Heart left ventricle (tissue), 13 donors: ENCODE data around the gene MICALL2.

Experiments
- POLR2A ChIP-seq, 2 donors: fragments of 450-650 bp; IDR thresholded peaks; one replicate each; pipeline ENCODE4 v1.6.1; 2017; ENCODE audit warnings: antibody characterized with exemption in 2 of 2, mild to moderate bottlenecking in 2 of 2, moderate library complexity in 2 of 2
- TF ChIP-seq, protein P1 (sequence below), 12 donors: fragments of 200-600 bp; sonication (generic) in 4 of 12; IDR thresholded peaks; one replicate each; pipeline versions ENCODE4 v1.5.0 to v1.8.0; 2018 to 2022; ENCODE audit warnings: antibody characterized with exemption in 12 of 12, mild to moderate bottlenecking in 5 of 12
- donor health status: ischemic (EF 13 %, LVEDD 7.1; RV severe dilation, severe dysfunction).
- donor health status: DM: no; HTN: yes; CAD: no.
- donor health status: DM: no; HTN: no; CAD: no.
- donor health status: ischemic (EF 25% LVEDD 6.9; RV normal size, moderate dysfunction).
- donor health status: ischemic (EF 25% LVEDD 5.7; RV mildly dilated, moderate dysfunction).
- donor health status: ischemic (EF 35%, LVEDD 5.7; RV mildly dilated, moderate dysfunction).
- donor health status: nonischemic (EF 11% LVEDD 7.7; RV severe dilation, severe dysfunction).
- donor health status: DM: yes; HTN: yes; CAD: no.
- donor health status: PGD.
- donor health status: ischemic (EF 29% LVEDD 5.4; RV normal size, mild dysfunction).
- donor health status: nonischemic (EF 23%, LVEDD 6.1; RV moderate dilation, normal function).

GRCh38 chr7:1439373-1440363 lies 19.6 kb downstream of the MICALL2 start:
- TF ChIP-seq, protein P1, sequence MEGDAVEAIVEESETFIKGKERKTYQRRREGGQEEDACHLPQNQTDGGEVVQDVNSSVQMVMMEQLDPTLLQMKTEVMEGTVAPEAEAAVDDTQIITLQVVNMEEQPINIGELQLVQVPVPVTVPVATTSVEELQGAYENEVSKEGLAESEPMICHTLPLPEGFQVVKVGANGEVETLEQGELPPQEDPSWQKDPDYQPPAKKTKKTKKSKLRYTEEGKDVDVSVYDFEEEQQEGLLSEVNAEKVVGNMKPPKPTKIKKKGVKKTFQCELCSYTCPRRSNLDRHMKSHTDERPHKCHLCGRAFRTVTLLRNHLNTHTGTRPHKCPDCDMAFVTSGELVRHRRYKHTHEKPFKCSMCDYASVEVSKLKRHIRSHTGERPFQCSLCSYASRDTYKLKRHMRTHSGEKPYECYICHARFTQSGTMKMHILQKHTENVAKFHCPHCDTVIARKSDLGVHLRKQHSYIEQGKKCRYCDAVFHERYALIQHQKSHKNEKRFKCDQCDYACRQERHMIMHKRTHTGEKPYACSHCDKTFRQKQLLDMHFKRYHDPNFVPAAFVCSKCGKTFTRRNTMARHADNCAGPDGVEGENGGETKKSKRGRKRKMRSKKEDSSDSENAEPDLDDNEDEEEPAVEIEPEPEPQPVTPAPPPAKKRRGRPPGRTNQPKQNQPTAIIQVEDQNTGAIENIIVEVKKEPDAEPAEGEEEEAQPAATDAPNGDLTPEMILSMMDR (IDR thresholded peaks at IDR 0.05) = peak in 4 of 12 donors; percentile 9 to 27 (median 20)
- TF ChIP-seq POLR2A (IDR thresholded peaks at IDR 0.05) = no peak
